GM18868 (cell line): ENCODE data around the gene RCOR2.

Experiments
- ATAC-seq: cut with Tn5 transposase; IDR thresholded peaks from one replicate; pipeline ENCODE4 v1.9.1; 2021; ENCODE audit warnings: mild to moderate bottlenecking, moderate library complexity; ENCODE audit not compliant: unreplicated experiment

RCOR2 gene

DNA sequence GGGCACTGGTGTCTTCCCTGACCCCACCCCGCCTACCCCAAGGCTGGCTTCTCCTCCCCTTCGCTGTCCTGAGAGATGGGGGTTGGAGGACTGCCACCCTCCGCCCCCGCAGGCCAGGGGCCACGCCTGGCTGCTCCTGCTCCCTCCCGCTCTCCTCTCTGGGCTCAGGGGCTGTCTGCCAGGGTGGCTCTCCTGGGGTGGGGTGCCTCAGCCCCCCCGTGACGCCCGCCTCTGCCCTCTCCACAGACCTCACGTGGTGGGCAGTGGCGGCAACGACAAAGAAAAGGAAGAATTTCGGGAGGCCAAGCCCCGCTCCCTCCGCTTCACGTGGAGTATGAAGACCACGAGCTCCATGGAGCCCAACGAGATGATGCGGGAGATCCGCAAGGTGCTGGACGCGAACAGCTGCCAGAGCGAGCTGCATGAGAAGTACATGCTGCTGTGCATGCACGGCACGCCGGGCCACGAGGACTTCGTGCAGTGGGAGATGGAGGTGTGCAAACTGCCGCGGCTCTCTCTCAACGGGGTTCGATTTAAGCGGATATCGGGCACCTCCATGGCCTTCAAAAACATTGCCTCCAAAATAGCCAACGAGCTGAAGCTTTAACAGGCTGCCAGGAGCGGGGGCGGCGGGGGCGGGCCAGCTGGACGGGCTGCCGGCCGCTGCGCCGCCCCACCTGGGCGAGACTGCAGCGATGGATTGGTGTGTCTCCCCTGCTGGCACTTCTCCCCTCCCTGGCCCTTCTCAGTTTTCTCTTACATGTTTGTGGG lies 8.1 kb downstream of the RCOR2 start:
- no peak for ATAC-seq

- ATAC-seq = no peak
Observed at GRCh38 chr11:63907808-63908530, 9.0 kb downstream of the RCOR2 start.

DNA sequence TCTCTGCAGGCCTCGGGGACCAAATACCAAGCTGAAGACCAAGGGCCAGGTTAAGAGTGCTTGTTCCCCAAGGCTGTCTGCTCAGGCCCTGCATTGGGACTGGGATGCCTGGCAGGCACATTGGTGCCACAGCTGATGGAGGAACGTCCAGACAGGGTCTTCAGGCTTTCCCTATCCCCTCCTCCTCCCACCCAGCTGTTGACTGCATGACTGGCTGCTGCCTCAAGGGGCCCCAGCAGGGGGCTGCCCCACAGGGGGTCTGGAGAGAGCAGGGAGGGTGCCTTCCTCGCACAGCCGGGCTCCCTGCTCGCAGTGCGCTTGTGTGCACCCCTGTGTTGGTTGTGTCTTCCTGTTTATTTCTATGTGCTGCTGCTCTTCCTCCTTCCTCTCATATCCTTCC lies 9.9 kb downstream of the RCOR2 start:
- no peak for ATAC-seq

GRCh38 chr11:63906585-63906984 lies 10.4 kb downstream of the RCOR2 start:
- no peak for ATAC-seq

GRCh38 chr11:63906087-63906486 lies 10.9 kb downstream of the RCOR2 start:
- ATAC-seq = no peak

- no peak for ATAC-seq
Observed at GRCh38 chr11:63905179-63905578, 11.8 kb downstream of the RCOR2 start.

GRCh38 chr11:63904743-63905142 lies 12.2 kb downstream of the RCOR2 start:
- ATAC-seq = no peak

DNA sequence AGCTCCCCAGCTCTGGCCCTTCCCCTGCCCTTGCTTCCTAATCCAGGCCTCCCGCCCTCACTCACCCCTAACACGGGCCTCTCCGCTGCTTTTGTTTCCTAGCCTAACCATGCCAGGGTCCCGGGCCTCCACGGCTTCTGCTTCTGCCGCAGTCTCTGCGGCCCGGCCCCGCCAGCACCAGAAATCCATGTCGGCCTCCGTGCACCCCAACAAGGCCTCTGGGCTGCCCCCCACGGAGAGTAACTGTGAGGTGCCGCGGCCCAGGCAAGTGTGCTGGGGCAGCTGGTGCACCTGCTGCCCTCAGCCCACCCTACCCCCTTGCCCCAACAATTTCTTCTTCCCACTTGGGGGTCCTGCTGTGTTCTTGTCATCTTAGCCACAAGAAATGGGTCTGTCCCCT lies 13.1 kb downstream of the RCOR2 start:
- no peak for ATAC-seq

DNA sequence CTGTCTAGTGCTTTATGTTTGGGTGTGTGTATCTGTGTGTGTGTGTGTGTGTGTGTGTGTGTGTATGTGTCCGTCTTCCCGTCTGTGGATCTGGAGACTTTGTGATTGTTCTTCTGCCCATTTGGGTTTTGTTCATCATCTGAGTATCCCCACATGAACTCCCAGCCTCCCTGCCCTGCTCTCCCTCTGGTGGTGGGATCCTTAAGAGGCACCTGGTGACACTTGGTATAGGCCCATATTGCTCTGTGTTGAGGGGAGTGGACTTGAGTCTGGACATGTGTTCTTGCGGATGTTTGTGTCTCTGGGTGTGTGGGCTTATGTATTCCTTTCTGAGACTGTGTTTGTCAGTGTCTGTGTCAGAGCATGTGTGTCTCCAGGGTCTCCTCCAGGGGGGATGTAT lies 15.3 kb downstream of the RCOR2 start:
- no peak for ATAC-seq

DNA sequence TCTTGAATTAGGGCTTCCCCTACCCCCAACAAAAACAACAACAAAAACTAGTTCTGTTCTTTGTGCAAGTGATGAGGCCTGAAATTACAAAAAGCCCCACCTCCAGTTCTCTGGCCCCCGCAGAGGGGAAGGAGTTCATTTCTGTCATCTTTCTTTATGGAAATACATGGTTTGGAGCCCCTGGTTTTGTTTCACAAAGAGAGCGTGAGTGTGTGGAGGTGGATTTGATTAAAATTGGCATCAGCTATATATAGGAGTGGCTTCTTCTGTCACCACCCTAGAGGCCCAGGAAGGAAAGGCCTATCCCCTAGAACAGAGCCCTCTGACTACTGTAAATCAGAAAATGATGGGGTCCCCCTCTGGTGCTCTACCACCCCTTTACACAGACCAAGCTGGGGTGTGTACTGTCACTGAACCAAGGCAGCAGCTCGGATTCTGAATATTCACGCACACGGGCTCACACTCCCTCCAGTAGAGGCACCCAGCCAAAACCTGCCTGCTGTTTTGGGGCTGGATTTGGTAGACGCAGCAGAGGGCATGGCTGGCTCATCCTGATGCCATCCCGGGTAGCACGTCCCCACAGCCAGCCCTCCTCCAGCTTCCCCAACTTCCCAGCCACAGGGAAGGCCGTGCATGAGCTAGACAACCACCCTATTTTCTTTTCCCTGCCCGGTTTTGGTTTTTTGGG lies 19.4 kb downstream of the RCOR2 start:
- ATAC-seq = no peak

GRCh38 chr11:63896071-63896470 lies 20.9 kb downstream of the RCOR2 start:
- ATAC-seq = no peak

DNA sequence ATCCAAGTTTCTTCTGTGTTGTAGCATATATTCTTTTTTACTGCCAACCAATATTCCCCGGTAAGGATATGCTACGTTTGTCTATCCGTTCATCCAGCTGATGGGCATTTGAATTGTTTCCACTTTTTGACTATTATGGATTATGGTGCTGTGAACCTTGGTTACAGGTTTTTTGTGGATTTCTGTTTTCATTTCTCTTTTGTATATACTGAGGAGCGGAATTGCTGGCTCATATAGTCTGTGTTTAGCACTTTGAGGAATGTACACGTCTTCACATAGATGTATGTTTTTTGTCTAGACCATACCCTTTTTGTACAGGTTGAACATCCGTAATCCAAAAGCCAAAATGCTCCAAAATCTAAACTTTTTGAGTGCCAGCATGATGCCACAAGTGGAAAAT lies 23.6 kb downstream of the RCOR2 start:
- no peak for ATAC-seq

GRCh38 chr11:63892228-63892627 lies 24.7 kb downstream of the RCOR2 start:
- ATAC-seq = no peak

DNA sequence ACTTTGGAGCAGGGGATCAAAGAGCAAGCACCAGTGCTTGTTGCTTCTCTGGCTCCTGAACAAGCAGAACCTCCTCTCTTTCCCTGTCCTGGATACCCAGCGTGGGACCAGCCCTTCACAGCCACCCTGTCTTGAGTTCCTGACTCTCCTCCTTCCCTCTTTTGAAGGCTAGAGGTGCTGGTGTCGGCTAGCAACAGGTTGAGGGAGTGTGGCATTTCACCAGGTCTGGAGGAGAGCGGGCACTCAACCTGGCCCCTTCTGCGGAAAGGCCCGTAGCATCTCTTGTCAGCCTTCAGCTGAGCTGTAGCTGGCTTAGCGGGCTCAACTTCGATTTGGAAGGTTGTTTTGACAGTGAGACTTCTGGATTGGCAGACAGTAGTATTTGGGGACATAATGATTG lies 26.6 kb downstream of the RCOR2 start:
- ATAC-seq = no peak

- ATAC-seq = no peak
Observed at GRCh38 chr11:63889344-63889743, 27.6 kb downstream of the RCOR2 start.

DNA sequence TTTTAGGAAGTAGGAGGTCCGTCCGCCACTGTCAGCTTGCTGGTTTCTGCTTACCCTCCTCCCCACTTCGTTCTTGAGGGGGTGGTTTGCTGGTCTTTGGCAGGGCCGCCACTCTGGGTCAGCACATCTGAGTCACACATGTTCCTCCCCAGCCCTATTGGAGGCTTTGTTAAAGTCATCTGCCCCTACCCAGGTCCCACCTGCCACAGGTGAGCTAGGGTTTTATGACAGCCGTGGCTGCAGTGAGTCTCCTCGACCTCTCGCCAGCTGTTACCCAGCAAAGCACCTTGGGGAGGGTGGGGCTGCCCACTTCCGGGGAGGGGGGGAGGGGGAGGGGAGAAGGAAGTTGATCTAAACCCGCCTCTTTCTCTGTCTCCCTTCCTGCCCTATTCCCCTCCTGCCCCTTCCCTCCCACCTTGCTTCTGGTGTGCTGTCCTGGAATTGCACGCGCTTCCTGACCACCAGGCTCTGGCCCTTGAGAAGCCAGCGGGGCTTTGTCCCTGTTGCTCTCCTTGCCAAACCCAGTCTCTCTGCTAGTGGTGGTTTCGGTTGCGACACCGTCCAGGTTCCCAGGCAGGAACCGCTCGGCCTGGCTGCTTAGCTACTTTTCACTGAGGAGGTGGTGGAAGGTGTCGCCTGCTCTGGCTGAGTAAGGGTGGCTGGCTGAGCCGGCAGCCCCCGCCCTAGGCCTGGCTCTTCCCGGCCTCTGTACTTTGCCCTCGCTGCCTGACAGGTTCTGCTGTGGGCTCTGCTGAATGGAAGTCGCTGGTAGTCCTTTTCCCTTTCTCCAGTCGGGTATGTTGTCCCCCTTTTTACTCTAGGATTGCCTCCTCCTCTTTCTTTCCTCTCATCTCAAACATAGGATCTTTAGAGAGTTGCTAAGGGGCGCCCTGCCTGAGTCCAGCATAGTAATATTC lies 28.5 kb downstream of the RCOR2 start:
- peak; percentile 68 for ATAC-seq

DNA sequence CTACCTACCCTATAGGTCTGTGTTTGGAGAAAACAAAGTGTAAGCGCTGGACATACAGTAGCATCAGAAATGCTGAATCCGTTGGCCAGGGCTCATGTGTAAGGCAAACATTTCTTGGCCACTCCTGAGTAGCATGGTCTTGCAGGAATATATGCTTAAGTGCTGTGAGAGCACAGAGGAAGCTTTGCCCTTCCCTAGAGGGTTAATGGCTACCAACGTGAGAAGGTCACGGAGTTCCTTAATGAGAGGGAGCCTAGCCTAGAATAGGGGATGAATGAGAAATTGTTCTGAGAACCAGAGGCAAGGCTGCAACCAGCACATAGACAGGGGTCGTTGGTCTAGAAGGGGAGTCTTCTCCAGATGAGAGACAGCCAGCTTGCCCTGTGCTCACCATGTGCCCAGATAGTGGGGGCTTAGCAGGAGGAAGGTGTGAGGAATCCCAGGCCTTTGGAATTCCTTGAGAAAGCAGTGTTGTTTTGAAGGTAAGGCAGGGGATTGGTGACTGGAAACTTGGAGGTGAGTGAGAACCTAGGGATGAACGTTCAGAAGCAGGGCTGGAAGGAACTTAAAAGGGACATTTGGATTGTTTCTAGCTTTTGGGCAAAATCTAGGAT lies 29.5 kb downstream of the RCOR2 start:
- no peak for ATAC-seq

DNA sequence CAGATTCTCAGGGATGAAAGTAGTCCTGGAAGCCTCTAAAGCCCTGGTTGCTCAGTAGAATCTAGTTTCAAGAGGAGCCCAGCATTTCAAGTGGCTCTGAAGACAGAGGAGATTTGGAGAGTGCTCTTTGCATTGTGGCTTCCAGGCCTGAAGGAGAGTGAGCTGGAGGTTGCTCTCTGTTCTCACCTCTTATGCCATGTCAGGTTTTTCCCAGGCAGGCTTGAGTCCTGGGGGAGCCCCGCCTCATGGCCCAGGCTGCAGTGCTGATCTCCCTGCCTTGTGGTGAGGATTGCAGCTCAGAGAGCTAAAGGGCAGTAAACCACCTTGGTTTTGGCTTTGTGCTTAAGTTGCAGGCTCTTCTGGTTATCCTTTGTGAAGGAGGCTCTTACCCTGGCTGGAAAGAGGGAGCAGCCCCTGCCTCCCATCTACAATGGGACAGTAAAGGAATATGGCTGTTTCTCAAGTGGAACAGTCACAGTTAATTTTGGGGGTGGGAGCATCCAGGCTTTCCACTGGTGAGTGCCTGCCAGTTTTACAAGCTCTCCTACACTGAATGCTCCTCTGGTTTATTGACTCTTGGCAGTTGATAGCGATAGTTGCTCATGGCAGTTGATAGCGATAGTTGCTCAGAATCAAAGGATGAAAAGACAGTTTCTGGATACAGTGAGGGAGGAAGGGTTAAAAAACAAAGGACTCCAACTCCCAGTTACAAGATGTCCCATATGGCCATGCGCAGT lies 32.6 kb downstream of the RCOR2 start:
- no peak for ATAC-seq

GRCh38 chr11:63883791-63884190 lies 33.2 kb downstream of the RCOR2 start:
- ATAC-seq = no peak
